K562 (cell line): ENCODE data around the gene A1BG. TPM values are rescaled to one million over a fixed set of nuclear protein-coding genes. Genes with fewer than 3 reads are reported as not detected.

ENCODE experiments used
- ARID3A ChIP-seq: IDR thresholded peaks from 2 replicates; pipeline ENCODE4 v1.6.1; 2012; ENCODE audit warnings: low read depth, low read length, improper control_type of control experiment, borderline replicate concordance
- BCOR ChIP-seq: fragments of 450-650 bp; IDR thresholded peaks from 2 replicates; pipeline ENCODE4 v1.6.1; 2016
- CHD7 ChIP-seq: fragments of 200-600 bp; sonication (generic); IDR thresholded peaks from one replicate; pipeline ENCODE4 v1.6.1; 2012; ENCODE audit warnings: mild to moderate bottlenecking, low read depth, low read length, inconsistent platforms
- FOXA1 ChIP-seq: fragments of 450-650 bp; IDR thresholded peaks from 2 replicates; pipeline ENCODE4 v1.6.1; 2016; ENCODE audit warnings: mild to moderate bottlenecking, borderline replicate concordance
- FOXJ2 ChIP-seq: fragments of 200-800 bp; sonication (Bioruptor generic); IDR thresholded peaks from 2 replicates; pipeline ENCODE4 v1.6.1; 2016; ENCODE audit warnings: missing genetic modification characterization, missing compliant biosample characterization
- GTF2F1 ChIP-seq: IDR thresholded peaks from 2 replicates; pipeline ENCODE4 v1.6.1; 2011; ENCODE audit warnings: low read depth, low read length, improper control_type of control experiment
- HIVEP1 ChIP-seq: fragments of 250-450 bp; sonication (Bioruptor Pico); IDR thresholded peaks from 2 replicates; pipeline ENCODE4 v1.4.0; 2020; ENCODE audit warnings: mild to moderate bottlenecking
- MAX ChIP-seq: sonication (generic); formaldehyde crosslinking; IDR thresholded peaks from 2 replicates; pipeline ENCODE4 v1.9.0; 2022; ENCODE audit warnings: mild to moderate bottlenecking, missing genetic modification reagents
- NBN ChIP-seq: fragments of 450-650 bp; IDR thresholded peaks from 2 replicates; pipeline ENCODE4 v1.6.1; 2016; ENCODE audit warnings: low read depth, mild to moderate bottlenecking
- PHB2 ChIP-seq: fragments of 450-650 bp; IDR thresholded peaks from 2 replicates; pipeline ENCODE4 v1.6.1; 2017; ENCODE audit warnings: low read depth
- POLR2B ChIP-seq: fragments of 450-650 bp; IDR thresholded peaks from 2 replicates; pipeline ENCODE4 v1.6.1; 2018; ENCODE audit warnings: low read depth; ENCODE audit not compliant: partially characterized antibody
- RBBP5 ChIP-seq: fragments of 200-600 bp; sonication (generic); IDR thresholded peaks from 2 replicates; pipeline ENCODE4 v1.6.1; 2012; ENCODE audit warnings: borderline replicate concordance, mild to moderate bottlenecking, low read length, control low read depth, inconsistent platforms; ENCODE audit not compliant: insufficient read depth, poor library complexity, severe bottlenecking
- SNIP1 ChIP-seq: fragments of 450-650 bp; IDR thresholded peaks from 2 replicates; pipeline ENCODE4 v1.7.1; 2017; ENCODE audit warnings: low read depth, mild to moderate bottlenecking
- SP1 ChIP-seq: sonication (generic); formaldehyde crosslinking; IDR thresholded peaks from 2 replicates; pipeline ENCODE4 v1.8.1; 2022; ENCODE audit warnings: mild to moderate bottlenecking, missing genetic modification reagents
- TAF1 ChIP-seq: IDR thresholded peaks from 2 replicates; pipeline ENCODE4 v1.6.1; 2011; ENCODE audit warnings: mild to moderate bottlenecking, low read length, moderate library complexity; ENCODE audit not compliant: insufficient read depth, control insufficient read depth, severe bottlenecking; ENCODE audit errors: extremely low read depth
- TEAD2 ChIP-seq: fragments of 450-650 bp; IDR thresholded peaks from 2 replicates; pipeline ENCODE4 v1.6.1; 2016; ENCODE audit warnings: missing genetic modification characterization, control low read depth, missing compliant biosample characterization
- polyA plus RNA-seq, 8 experiments: library from polyadenylated mRNA; depleted of rRNA in 4 of 8; stranded (reverse) in 5 of 8; unstranded in 3 of 8; fragments of >200 nt; fragmentation: Nextera tagmentation in 2 of 8; fragmentation: Illumina TruSeq in 1 of 8; extraction: Ambion mirVana in 2 of 8; extraction: Trizol in 1 of 8; gene quantifications; 2 replicates each; pipeline versions ENCODE4 v1.2.1 to v1.2.3, GENCODE V29; 2011 to 2014; ENCODE audit warnings: inconsistent platforms in 1 of 8, missing spikeins in 1 of 8
- total RNA-seq, 7 experiments: library from RNA; depleted of rRNA in 6 of 7; stranded (reverse); fragments of >200 nt in 6 of 7; fragmentation: Illumina TruSeq in 2 of 7; extraction: Trizol in 2 of 7; gene quantifications; 2 replicates each; pipeline versions ENCODE4 v1.2.1 to v1.2.3, GENCODE V29; 2011 to 2021; ENCODE audit warnings: low replicate concordance in 1 of 7

A1BG gene
- total and polyA plus RNA-seq, 9 of the 15 experiments (the other 6 are each of a cell fraction or from before 2014, with no cell fraction given), result 0.10 to 19.8 (median 2.6) TPM

- peak; percentile 22 for TF ChIP-seq CHD7
- TF ChIP-seq SNIP1, result no peak
- TF ChIP-seq PHB2, result no peak
- peak; percentile 2 for TF ChIP-seq POLR2B
- TF ChIP-seq BCOR, result no peak
- TF ChIP-seq MAX, result no peak
- no peak for TF ChIP-seq FOXA1
- TF ChIP-seq RBBP5, result peak; percentile 8
- TF ChIP-seq SP1 (CRISPR knock-in tag), result no peak
- TF ChIP-seq TAF1, result no peak
- TF ChIP-seq HIVEP1 (CRISPR knock-in tag), result no peak
- TF ChIP-seq NBN, result no peak
- TF ChIP-seq ARID3A, result no peak
- TF ChIP-seq GTF2F1, result no peak
- TF ChIP-seq TEAD2 (tag), result no peak
- no peak for TF ChIP-seq FOXJ2 (tag)
These were observed 42.8 kb upstream of the A1BG start (continued) for GRCh38 chr19:58395979-58396627.
